IPS-18a (cell line): ENCODE measurements around the gene G2E3.

ENCODE experiments used
- H3K27ac ChIP-seq: one replicate; pipeline ENCODE4 v1.5.1; 2013; ENCODE audit warnings: low read length
- H3K27me3 ChIP-seq: one replicate; pipeline ENCODE4 v1.6.1; 2013; ENCODE audit warnings: mild to moderate bottlenecking, low read length; ENCODE audit not compliant: control insufficient read depth, insufficient read depth
- H3K36me3 ChIP-seq: one replicate; pipeline ENCODE4 v1.6.1; 2013; ENCODE audit warnings: low read depth, low read length; ENCODE audit not compliant: control insufficient read depth
- H3K4me1 ChIP-seq: one replicate; pipeline ENCODE4 v1.6.1; 2013; ENCODE audit warnings: low read depth, low read length; ENCODE audit not compliant: control insufficient read depth
- H3K4me3 ChIP-seq: one replicate; pipeline ENCODE4 v1.5.1; 2013; ENCODE audit warnings: low read length
- H3K9ac ChIP-seq: one replicate; pipeline ENCODE4 v1.6.1; 2013; ENCODE audit warnings: mild to moderate bottlenecking, low read length, moderate library complexity
- H3K9me3 ChIP-seq: one replicate; pipeline ENCODE4 v1.6.1; 2013; ENCODE audit warnings: low read depth, low read length; ENCODE audit not compliant: control insufficient read depth

The G2E3 gene

DNA sequence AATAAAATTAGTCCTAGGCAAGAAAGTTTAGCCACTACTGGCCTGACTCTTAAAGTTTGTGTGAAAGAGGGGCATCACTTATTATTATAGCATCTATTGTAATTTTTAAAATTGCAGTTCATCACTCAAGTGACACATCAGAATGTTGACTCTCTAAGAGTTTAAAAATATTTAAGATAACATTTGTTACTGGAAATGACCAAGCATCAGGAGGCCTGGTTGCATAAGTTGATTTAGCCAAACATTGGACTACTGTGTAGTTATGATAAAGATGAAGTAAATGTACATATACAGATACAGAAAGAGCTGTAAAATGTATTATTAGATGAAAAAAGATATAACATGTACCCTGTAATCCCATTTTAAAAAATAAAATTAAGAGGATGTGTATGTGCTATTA, 110.6 kb downstream of the G2E3 start:
- Histone ChIP-seq H3K27me3 (no peaks in the 10 kb centered on the region), H3K9me3 (no peaks in the 10 kb centered on the region), H3K9ac (no peak overlapping the region), H3K4me1 (no peaks in the 10 kb centered on the region), H3K27ac (no peak overlapping the region), H3K36me3 (peaks cover 10% of the 10 kb centered on the region), H3K4me3 (no peak overlapping the region)
